Kidney epithelial cell (primary cell): Measurements from ENCODE around the gene ABCA2. TPM values are rescaled to one million over a fixed set of nuclear protein-coding genes. Genes with fewer than 3 reads are reported as not detected.

Experiments used
- DNase-seq: peaks from one replicate; pipeline ENCODE4 v3.0.0-alpha.2; 2010; ENCODE audit warnings: low read depth
- H3K27me3 ChIP-seq: 2 replicates; pipeline ENCODE4 v1.6.0; 2011; ENCODE audit warnings: low read length; ENCODE audit not compliant: control insufficient read depth, insufficient read depth
- H3K36me3 ChIP-seq: 2 replicates; pipeline ENCODE4 v1.5.1; 2011; ENCODE audit warnings: low read length; ENCODE audit not compliant: control insufficient read depth, insufficient read depth
- H3K4me3 ChIP-seq: 2 replicates; pipeline ENCODE4 v1.5.1; 2011; ENCODE audit warnings: low read depth, mild to moderate bottlenecking, control low read depth, low read length
- CTCF ChIP-seq: IDR thresholded peaks from 2 replicates; pipeline ENCODE4 v1.5.1; 2011; ENCODE audit warnings: mild to moderate bottlenecking, moderate library complexity, low read length, control low read depth, inconsistent platforms; ENCODE audit not compliant: insufficient read depth, poor library complexity, severe bottlenecking
- total RNA-seq: library from RNA; depleted of rRNA; stranded (reverse); fragments of >200 nt; gene quantifications from 2 replicates; pipeline ENCODE4 v1.2.3, GENCODE V29; 2015

ABCA2 gene
- total RNA-seq, 1 donor from 2014 or later, result 5.3 TPM

DNA sequence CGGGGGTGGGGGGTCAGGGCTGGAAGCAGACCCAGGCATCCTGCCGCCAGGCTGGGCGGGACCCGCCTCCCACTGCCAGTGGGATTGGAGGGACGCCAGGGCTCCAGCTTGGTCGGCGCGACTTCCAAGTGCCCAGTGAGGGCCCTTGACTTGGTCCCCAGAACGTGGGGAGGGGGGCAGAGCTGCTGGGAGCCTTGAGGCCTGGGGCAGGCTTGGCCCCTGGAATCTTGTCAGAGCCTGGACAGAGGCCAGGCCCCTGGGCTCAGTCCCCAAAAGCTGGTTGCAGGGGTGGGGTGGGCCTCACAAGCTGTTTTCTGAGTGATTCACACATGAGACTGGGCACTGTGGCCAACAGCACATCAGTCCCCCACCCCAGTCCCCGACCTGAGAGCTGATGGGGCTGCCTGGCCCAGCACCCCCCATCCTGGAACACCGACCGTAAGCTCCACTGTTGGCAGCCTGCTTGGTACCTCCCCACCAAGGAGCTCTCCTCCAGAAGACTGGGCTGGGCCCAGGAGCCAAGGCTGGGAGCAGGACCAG, 32.2 kb downstream of the ABCA2 start:
- H3K27me3 ChIP-seq, result no peaks in the 10 kb centered on the region
- H3K4me3 ChIP-seq, result no peak overlapping the region
- DNase-seq, result no peak
- no peaks in the 10 kb centered on the region for H3K36me3 ChIP-seq
- TF ChIP-seq CTCF, result no peak

DNA sequence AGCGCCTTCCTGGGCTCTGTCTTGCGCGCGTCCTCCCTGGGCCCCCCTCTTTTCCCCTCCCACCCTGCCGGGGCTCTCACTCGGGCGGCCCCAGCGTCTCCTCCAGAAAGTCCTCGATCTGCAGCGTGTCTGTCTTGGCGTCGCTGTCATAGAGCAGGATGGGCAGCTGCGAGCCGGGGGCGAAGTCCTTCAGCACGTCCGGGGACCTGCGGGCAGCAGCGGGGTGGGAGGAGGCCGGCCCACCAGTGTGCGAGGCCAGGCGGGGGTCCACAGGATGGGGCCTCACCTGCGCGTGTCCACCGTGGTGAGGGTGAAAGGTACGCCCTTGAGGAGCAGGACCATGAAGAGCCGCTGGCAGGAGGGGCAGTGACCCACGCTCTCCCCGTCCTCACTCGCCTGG, 32.7 kb downstream of the ABCA2 start:
- TF ChIP-seq CTCF, result no peak
- no peak for DNase-seq
- no peaks in the 10 kb centered on the region for H3K36me3 ChIP-seq
- no peak overlapping the region for H3K4me3 ChIP-seq
- H3K27me3 ChIP-seq, result no peaks in the 10 kb centered on the region

GRCh38 chr9:136994888-136995230, 33.2 kb downstream of the ABCA2 start:
- H3K27me3 ChIP-seq, result no peaks in the 10 kb centered on the region
- H3K4me3 ChIP-seq, result no peak overlapping the region
- no peak for DNase-seq
- no peaks in the 10 kb centered on the region for H3K36me3 ChIP-seq
- no peak for TF ChIP-seq CTCF

GRCh38 chr9:136994180-136994887, 33.7 kb downstream of the ABCA2 start:
- no peak overlapping the region for H3K4me3 ChIP-seq
- H3K27me3 ChIP-seq, result no peaks in the 10 kb centered on the region
- TF ChIP-seq CTCF, result no peak
- DNase-seq, result no peak
- H3K36me3 ChIP-seq, result no peaks in the 10 kb centered on the region

GRCh38 chr9:136992819-136993369, 35.1 kb downstream of the ABCA2 start:
- H3K4me3 ChIP-seq, result peak overlapping the region; percentile 72
- DNase-seq, result no peak
- TF ChIP-seq CTCF, result no peak
- no peaks in the 10 kb centered on the region for H3K36me3 ChIP-seq
- no peaks in the 10 kb centered on the region for H3K27me3 ChIP-seq
